Tibial nerve (tissue), 4 donors: ENCODE data around the gene PAX6.

Experiments
- EP300 ChIP-seq, 2 donors: sonication (generic); formaldehyde crosslinking; IDR thresholded peaks; one replicate each; pipeline ENCODE4 v1.6.1; 2017; ENCODE audit warnings: antibody characterized with exemption in 2 of 2, mild to moderate bottlenecking in 1 of 2
- TF ChIP-seq, protein P1 (sequence below), 5 experiments: fragments of 200-600 bp in 3 of 5; fragments of 450-650 bp in 2 of 5; sonication (generic) in 3 of 5; IDR thresholded peaks; one replicate each; pipeline ENCODE4 v1.5.1; 2016 to 2019; ENCODE audit warnings: antibody characterized with exemption in 5 of 5, mild to moderate bottlenecking in 3 of 5, moderate library complexity in 2 of 5

DNA sequence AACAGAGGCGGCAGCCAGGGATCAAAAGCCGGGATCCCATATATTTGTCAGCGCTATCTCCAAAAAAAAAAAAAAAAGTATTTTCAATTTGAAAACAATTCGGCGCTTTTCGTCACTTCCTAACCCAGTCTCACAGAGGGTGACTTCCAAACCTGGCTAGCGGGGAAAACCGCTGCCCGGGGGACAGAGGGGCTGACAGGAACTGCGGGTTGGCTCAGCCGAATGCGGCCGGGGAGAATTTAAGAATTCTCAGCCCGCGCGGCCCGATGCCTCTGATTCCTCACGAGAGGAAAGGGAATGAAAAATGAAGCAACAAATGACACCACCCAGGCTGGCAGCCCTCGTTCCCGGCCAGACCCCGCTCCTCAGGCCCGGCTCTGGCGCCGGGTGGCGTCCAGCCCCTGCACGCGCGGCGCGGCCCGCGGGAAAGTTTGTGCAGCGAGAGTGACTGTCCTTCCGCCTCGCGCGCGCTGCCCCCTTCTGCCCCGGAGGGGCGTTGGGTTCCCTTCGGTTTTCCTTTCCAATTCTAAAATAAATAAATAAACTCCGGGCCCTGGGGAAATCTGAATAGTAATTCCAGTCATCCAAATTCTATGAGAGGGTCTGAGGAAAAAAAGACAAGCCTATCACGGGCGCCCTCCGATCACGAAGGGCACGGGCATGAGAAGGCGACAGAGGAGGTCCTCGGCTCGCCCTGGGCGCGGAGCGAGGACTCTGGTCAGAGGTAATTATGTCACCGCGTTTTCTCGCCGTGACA, 4.8 kb upstream of the PAX6 start:
- TF ChIP-seq, protein P1, sequence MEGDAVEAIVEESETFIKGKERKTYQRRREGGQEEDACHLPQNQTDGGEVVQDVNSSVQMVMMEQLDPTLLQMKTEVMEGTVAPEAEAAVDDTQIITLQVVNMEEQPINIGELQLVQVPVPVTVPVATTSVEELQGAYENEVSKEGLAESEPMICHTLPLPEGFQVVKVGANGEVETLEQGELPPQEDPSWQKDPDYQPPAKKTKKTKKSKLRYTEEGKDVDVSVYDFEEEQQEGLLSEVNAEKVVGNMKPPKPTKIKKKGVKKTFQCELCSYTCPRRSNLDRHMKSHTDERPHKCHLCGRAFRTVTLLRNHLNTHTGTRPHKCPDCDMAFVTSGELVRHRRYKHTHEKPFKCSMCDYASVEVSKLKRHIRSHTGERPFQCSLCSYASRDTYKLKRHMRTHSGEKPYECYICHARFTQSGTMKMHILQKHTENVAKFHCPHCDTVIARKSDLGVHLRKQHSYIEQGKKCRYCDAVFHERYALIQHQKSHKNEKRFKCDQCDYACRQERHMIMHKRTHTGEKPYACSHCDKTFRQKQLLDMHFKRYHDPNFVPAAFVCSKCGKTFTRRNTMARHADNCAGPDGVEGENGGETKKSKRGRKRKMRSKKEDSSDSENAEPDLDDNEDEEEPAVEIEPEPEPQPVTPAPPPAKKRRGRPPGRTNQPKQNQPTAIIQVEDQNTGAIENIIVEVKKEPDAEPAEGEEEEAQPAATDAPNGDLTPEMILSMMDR (IDR thresholded peaks at IDR 0.05): no peak
- peak in 1 of 2 donors; percentile 5 for TF ChIP-seq EP300 (IDR thresholded peaks at IDR 0.05)
